T-cell (primary cell): ENCODE measurements around the gene GLIS1. TPM values are rescaled to one million over a fixed set of nuclear protein-coding genes. Genes with fewer than 3 reads are reported as not detected.

ENCODE experiments used
- ATAC-seq, 4 experiments: fragments of 200-7000 bp in 3 of 4; fragments of 150-1000 bp in 1 of 4; cut with Tn5 transposase; replicated peaks in 1 of 4; 1 replicate in 3 of 4; 2 replicates in 1 of 4; pipeline ENCODE4 v1.10.0; 2021; ENCODE audit warnings: moderate library complexity in 3 of 4, mild to moderate bottlenecking in 2 of 4, moderate number of reproducible peaks in 1 of 4
- CTCF ChIA-PET, 2 donors: fragments of 300-600 bp; sonication (Branson Sonifier 250); formaldehyde crosslinking; loops; one replicate each; lab custom pipeline; 2022; ENCODE audit warnings: antibody characterized with exemption in 2 of 2; lab: Charles Lee
- POLR2A ChIA-PET, 2 donors: fragments of 300-600 bp; sonication (Branson Sonifier 250); formaldehyde crosslinking; loops; one replicate each; lab custom pipeline; 2022; ENCODE audit warnings: antibody characterized with exemption in 2 of 2; lab: Charles Lee
- DNase-seq, 35 experiments: peaks; one replicate each; pipeline versions ENCODE4 v3.0.0 to v3.0.0-alpha.2; 2013 to 2023
- H3K27ac ChIP-seq: one replicate; pipeline ENCODE4 v1.5.1; 2013; ENCODE audit warnings: low read length
- H3K27me3 ChIP-seq, 2 experiments: replicated peaks in 1 of 2; 1 replicate in 1 of 2; 2 replicates in 1 of 2; pipeline versions ENCODE4 v1.6.1 to v1.7.0; 2013; ENCODE audit warnings: low read length in 1 of 2, mixed read lengths in 1 of 2; ENCODE audit not compliant: control insufficient read depth in 2 of 2, insufficient read depth in 2 of 2; ENCODE audit errors: extremely low read depth in 1 of 2
- H3K36me3 ChIP-seq, 2 donors: 1 replicate in 1 of 2; 2 replicates in 1 of 2; pipeline versions ENCODE4 v1.6.1 to v1.7.0; 2013; ENCODE audit warnings: low read length in 1 of 2; ENCODE audit not compliant: control insufficient read depth in 2 of 2, insufficient read depth in 1 of 2; ENCODE audit errors: extremely low read depth in 1 of 2
- H3K4me1 ChIP-seq, 2 experiments: 1 replicate in 1 of 2; 2 replicates in 1 of 2; pipeline versions ENCODE4 v1.6.1 to v1.7.0; 2013; ENCODE audit warnings: low read length in 2 of 2, mixed read lengths in 1 of 2; ENCODE audit not compliant: insufficient read depth in 2 of 2, control insufficient read depth in 1 of 2; ENCODE audit errors: extremely low read depth in 1 of 2
- H3K4me3 ChIP-seq, 2 donors: 1 replicate in 1 of 2; 2 replicates in 1 of 2; pipeline versions ENCODE4 v1.5.1 to v1.7.0; 2013; ENCODE audit warnings: mild to moderate bottlenecking in 2 of 2, low read length in 1 of 2, moderate library complexity in 1 of 2; ENCODE audit not compliant: control insufficient read depth in 1 of 2; ENCODE audit errors: extremely low read depth in 1 of 2
- H3K9me3 ChIP-seq: 2 replicates; pipeline ENCODE4 v1.7.0; 2013
- H3K27ac Mint-ChIP-seq, 2 donors: one replicate each; pipeline ENCODE4 v1.8.0; 2020 to 2021; ENCODE audit warnings: mild to moderate bottlenecking in 2 of 2, mixed read lengths in 2 of 2
- H3K27me3 Mint-ChIP-seq, 2 donors: one replicate each; pipeline ENCODE4 v1.8.0; 2021 to 2022; ENCODE audit warnings: mixed read lengths in 2 of 2
- H3K36me3 Mint-ChIP-seq: one replicate; pipeline ENCODE4 v1.8.0; 2021; ENCODE audit warnings: mixed read lengths
- H3K4me1 Mint-ChIP-seq, 3 donors: one replicate each; pipeline ENCODE4 v1.8.0; 2020 to 2022; ENCODE audit warnings: mixed read lengths in 3 of 3, mild to moderate bottlenecking in 1 of 3
- H3K4me3 Mint-ChIP-seq, 3 donors: one replicate each; pipeline ENCODE4 v1.8.0; 2020 to 2022; ENCODE audit warnings: mild to moderate bottlenecking in 3 of 3, mixed read lengths in 3 of 3, moderate library complexity in 3 of 3
- H3K9me3 Mint-ChIP-seq, 3 donors: one replicate each; pipeline ENCODE4 v1.8.0; 2020 to 2022; ENCODE audit warnings: mixed read lengths in 3 of 3
- WGBS: methylation state at CpG from one replicate; pipeline ENCODE4 v1.1.5; 2013; ENCODE audit warnings: missing lambda C conversion rate; ENCODE audit not compliant: insufficient coverage; 5-methylcytosine and 5-hydroxymethylcytosine counted together
- total RNA-seq, 35 experiments: library from RNA in 6 of 35; stranded (reverse) in 6 of 35; fragments of 120-200 nt in 1 of 35; gene quantifications; one replicate each; pipeline versions ENCODE4 v1.2.1 to v1.2.4 and lab custom pipeline; 2013 to 2026

GLIS1 gene
- total RNA-seq, 5 donors from 2014 or later (not counting 1 experiment from before 2014, with no cell fraction given), result not detected

GRCh38 chr1:53663529-53664300 lies 75.2 kb downstream of the GLIS1 start:
- H3K27me3 Mint-ChIP-seq, result no peaks in the 10 kb centered on the region
- no peak overlapping the region for H3K27ac Mint-ChIP-seq
- no peak for DNase-seq
- CTCF ChIA-PET, result no interaction called here
- WGBS, result 81% methylated on average over 12 of the region's 15 CpGs
- Histone ChIP-seq H3K4me1 (no peaks in the 10 kb centered on the region), H3K27me3 (peaks cover 0 to 8% of the 10 kb centered on the region in 2 experiments), H3K9me3 (no peaks in the 10 kb centered on the region), H3K27ac (no peak overlapping the region), H3K4me3 (no peak overlapping the region), H3K36me3 (no peaks in the 10 kb centered on the region)
- no peaks in the 10 kb centered on the region for H3K4me1 Mint-ChIP-seq
- POLR2A ChIA-PET, result no interaction called here
- ATAC-seq, result no peak
- H3K9me3 Mint-ChIP-seq, result no peaks in the 10 kb centered on the region
- no peaks in the 10 kb centered on the region for H3K36me3 Mint-ChIP-seq
- no peak overlapping the region for H3K4me3 Mint-ChIP-seq

- POLR2A ChIA-PET, result no interaction called here
- H3K9me3 ChIP-seq, result no peaks in the 10 kb centered on the region
- Mint-ChIP-seq H3K27ac (no peak overlapping the region), H3K36me3 (no peaks in the 10 kb centered on the region), H3K4me1 (no peaks in the 10 kb centered on the region), H3K9me3 (no peaks in the 10 kb centered on the region), H3K4me3 (no peak overlapping the region), H3K27me3 (peaks cover 0 to 4% of the 10 kb centered on the region in 2 donors)
- ATAC-seq (no peak), DNase-seq (no peak)
- CTCF ChIA-PET, result no interaction called here
- H3K27me3 ChIP-seq, result peaks cover 0 to 12% of the 10 kb centered on the region in 2 experiments
- H3K36me3 ChIP-seq, result no peaks in the 10 kb centered on the region
- no peaks in the 10 kb centered on the region for H3K4me1 ChIP-seq
- H3K27ac ChIP-seq, result no peak overlapping the region
- WGBS, result 100% methylated on average over 2 of the region's 3 CpGs
- no peak overlapping the region for H3K4me3 ChIP-seq
These were observed 76.0 kb downstream of the GLIS1 start for GRCh38 chr1:53662951-53663350.

GRCh38 chr1:53662169-53662568 lies 76.8 kb downstream of the GLIS1 start:
- Mint-ChIP-seq H3K27ac (no peak overlapping the region), H3K27me3 (peaks cover 0 to 4% of the 10 kb centered on the region in 2 donors), H3K9me3 (no peaks in the 10 kb centered on the region), H3K36me3 (no peaks in the 10 kb centered on the region), H3K4me3 (no peak overlapping the region), H3K4me1 (no peaks in the 10 kb centered on the region)
- no peaks in the 10 kb centered on the region for H3K9me3 ChIP-seq
- WGBS, result 100% methylated on average over 4 of the region's 11 CpGs
- DNase-seq, result no peak
- no peak for ATAC-seq
- H3K4me3 ChIP-seq, result no peak overlapping the region
- CTCF ChIA-PET, result no interaction called here
- H3K36me3 ChIP-seq, result no peaks in the 10 kb centered on the region
- no peak overlapping the region for H3K27ac ChIP-seq
- no peaks in the 10 kb centered on the region for H3K4me1 ChIP-seq
- peaks cover 0 to 19% of the 10 kb centered on the region in 2 experiments for H3K27me3 ChIP-seq
- POLR2A ChIA-PET, result no interaction called here

- peaks cover 3 to 7% of the 10 kb centered on the region in 2 donors for H3K27me3 Mint-ChIP-seq
- no peak for DNase-seq
- H3K4me3 ChIP-seq, result no peak overlapping the region
- no peak for ATAC-seq
- H3K27me3 ChIP-seq, result peaks cover 0 to 25% of the 10 kb centered on the region in 2 experiments
- CTCF ChIA-PET, result no interaction called here
- no peak overlapping the region for H3K4me3 Mint-ChIP-seq
- POLR2A ChIA-PET, result no interaction called here
- no peak overlapping the region for H3K27ac ChIP-seq
- no peaks in the 10 kb centered on the region for H3K4me1 Mint-ChIP-seq
- H3K4me1 ChIP-seq, result no peaks in the 10 kb centered on the region
- no peak overlapping the region for H3K27ac Mint-ChIP-seq
- H3K9me3 Mint-ChIP-seq, result no peaks in the 10 kb centered on the region
- no peaks in the 10 kb centered on the region for H3K9me3 ChIP-seq
- 86% methylated on average over 6 of the region's 8 CpGs for WGBS
- H3K36me3 ChIP-seq, result no peaks in the 10 kb centered on the region
- H3K36me3 Mint-ChIP-seq, result no peaks in the 10 kb centered on the region
These were observed 77.5 kb downstream of the GLIS1 start for GRCh38 chr1:53661496-53661895.

- H3K4me1 Mint-ChIP-seq, result no peaks in the 10 kb centered on the region
- Histone ChIP-seq H3K36me3 (no peaks in the 10 kb centered on the region), H3K4me1 (no peaks in the 10 kb centered on the region), H3K27ac (no peak overlapping the region), H3K9me3 (no peaks in the 10 kb centered on the region), H3K4me3 (no peak overlapping the region), H3K27me3 (peaks cover 0 to 25% of the 10 kb centered on the region in 2 experiments)
- H3K36me3 Mint-ChIP-seq, result no peaks in the 10 kb centered on the region
- POLR2A ChIA-PET, result no interaction called here
- WGBS, result 94% methylated on average over 2 of the region's 3 CpGs
- ATAC-seq (no peak), DNase-seq (no peak)
- no peaks in the 10 kb centered on the region for H3K9me3 Mint-ChIP-seq
- CTCF ChIA-PET, result no interaction called here
- H3K27me3 Mint-ChIP-seq, result peaks cover 6 to 10% of the 10 kb centered on the region in 2 donors
- H3K4me3 Mint-ChIP-seq, result no peak overlapping the region
- H3K27ac Mint-ChIP-seq, result no peak overlapping the region
These were observed 78.3 kb downstream of the GLIS1 start for GRCh38 chr1:53660666-53661065.

GRCh38 chr1:53659436-53659835 lies 79.5 kb downstream of the GLIS1 start:
- Histone ChIP-seq H3K4me1 (no peaks in the 10 kb centered on the region), H3K27ac (no peak overlapping the region), H3K36me3 (no peaks in the 10 kb centered on the region), H3K27me3 (peaks cover 0 to 29% of the 10 kb centered on the region in 2 experiments), H3K4me3 (no peak overlapping the region), H3K9me3 (no peaks in the 10 kb centered on the region)
- no peaks in the 10 kb centered on the region for H3K9me3 Mint-ChIP-seq
- DNase-seq (no peak), ATAC-seq (no peak)
- no peaks in the 10 kb centered on the region for H3K36me3 Mint-ChIP-seq
- ChIA-PET CTCF (no interaction called here), POLR2A (no interaction called here)
- no peak overlapping the region for H3K27ac Mint-ChIP-seq
- H3K27me3 Mint-ChIP-seq, result peaks cover 10 to 17% of the 10 kb centered on the region in 2 donors
- no peaks in the 10 kb centered on the region for H3K4me1 Mint-ChIP-seq
- WGBS, result no CpG with 5 or more reads among the region's 2 CpGs
- H3K4me3 Mint-ChIP-seq, result no peak overlapping the region
